ENCODE measurements around the gene GPR146. TPM values are rescaled to one million over a fixed set of nuclear protein-coding genes. Genes with fewer than 3 reads are reported as not detected.
"Not testable (repeated sequence)": the region's sequence is repeated elsewhere in the genome, so short reads cannot be mapped to it uniquely, and the experiment has no call there.

The GPR146 gene
- total RNA-seq, 1 donor from 2014 or later = 1.2 TPM

DNA sequence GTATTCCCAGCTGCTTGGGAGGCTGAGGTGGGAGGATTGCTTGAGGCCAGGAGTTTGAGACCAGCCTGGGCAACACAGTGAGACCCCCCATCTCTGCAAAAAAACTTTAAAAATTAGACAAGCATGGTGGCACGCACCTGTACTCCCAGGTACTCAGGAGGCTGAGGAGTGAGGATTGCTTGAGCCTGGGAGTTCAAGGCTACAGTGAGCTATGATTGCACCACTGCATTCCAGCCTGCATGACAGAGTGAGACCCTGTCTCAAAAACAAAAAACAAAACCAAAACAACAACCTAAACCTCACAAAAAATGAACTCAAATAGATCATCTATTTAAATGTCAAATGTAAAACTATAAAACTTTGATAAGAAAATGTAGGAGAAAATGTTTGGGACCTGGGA lies 4.1 kb upstream of the GPR146 start:
- H3K27me3 Mint-ChIP-seq; H3K4me3 Mint-ChIP-seq; H3K9me3 Mint-ChIP-seq; H3K27ac Mint-ChIP-seq; H3K36me3 Mint-ChIP-seq; DNase-seq (ENCODE audit: extremely low spot score, unreplicated experiment): not testable (repeated sequence)
- H3K4me1 Mint-ChIP-seq (ENCODE audit: unreplicated experiment) = peaks cover 36% of the 10 kb centered on the region

GRCh38 chr7:1040790-1041189 lies 3.6 kb upstream of the GPR146 start:
- H3K4me3 Mint-ChIP-seq = peak overlapping the region; percentile 85
- no peaks in the 10 kb centered on the region for H3K9me3 Mint-ChIP-seq
- H3K27ac Mint-ChIP-seq = peak overlapping the region; percentile 73
- peaks cover 42% of the 10 kb centered on the region for H3K4me1 Mint-ChIP-seq (ENCODE audit: unreplicated experiment)
- TF ChIP-seq, protein P1, sequence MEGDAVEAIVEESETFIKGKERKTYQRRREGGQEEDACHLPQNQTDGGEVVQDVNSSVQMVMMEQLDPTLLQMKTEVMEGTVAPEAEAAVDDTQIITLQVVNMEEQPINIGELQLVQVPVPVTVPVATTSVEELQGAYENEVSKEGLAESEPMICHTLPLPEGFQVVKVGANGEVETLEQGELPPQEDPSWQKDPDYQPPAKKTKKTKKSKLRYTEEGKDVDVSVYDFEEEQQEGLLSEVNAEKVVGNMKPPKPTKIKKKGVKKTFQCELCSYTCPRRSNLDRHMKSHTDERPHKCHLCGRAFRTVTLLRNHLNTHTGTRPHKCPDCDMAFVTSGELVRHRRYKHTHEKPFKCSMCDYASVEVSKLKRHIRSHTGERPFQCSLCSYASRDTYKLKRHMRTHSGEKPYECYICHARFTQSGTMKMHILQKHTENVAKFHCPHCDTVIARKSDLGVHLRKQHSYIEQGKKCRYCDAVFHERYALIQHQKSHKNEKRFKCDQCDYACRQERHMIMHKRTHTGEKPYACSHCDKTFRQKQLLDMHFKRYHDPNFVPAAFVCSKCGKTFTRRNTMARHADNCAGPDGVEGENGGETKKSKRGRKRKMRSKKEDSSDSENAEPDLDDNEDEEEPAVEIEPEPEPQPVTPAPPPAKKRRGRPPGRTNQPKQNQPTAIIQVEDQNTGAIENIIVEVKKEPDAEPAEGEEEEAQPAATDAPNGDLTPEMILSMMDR (conservative IDR thresholded peaks at IDR 0.05) = no peak
- DNase-seq (ENCODE audit: extremely low spot score, unreplicated experiment) = no peak
- H3K27me3 Mint-ChIP-seq = no peaks in the 10 kb centered on the region
- no peaks in the 10 kb centered on the region for H3K36me3 Mint-ChIP-seq

DNA sequence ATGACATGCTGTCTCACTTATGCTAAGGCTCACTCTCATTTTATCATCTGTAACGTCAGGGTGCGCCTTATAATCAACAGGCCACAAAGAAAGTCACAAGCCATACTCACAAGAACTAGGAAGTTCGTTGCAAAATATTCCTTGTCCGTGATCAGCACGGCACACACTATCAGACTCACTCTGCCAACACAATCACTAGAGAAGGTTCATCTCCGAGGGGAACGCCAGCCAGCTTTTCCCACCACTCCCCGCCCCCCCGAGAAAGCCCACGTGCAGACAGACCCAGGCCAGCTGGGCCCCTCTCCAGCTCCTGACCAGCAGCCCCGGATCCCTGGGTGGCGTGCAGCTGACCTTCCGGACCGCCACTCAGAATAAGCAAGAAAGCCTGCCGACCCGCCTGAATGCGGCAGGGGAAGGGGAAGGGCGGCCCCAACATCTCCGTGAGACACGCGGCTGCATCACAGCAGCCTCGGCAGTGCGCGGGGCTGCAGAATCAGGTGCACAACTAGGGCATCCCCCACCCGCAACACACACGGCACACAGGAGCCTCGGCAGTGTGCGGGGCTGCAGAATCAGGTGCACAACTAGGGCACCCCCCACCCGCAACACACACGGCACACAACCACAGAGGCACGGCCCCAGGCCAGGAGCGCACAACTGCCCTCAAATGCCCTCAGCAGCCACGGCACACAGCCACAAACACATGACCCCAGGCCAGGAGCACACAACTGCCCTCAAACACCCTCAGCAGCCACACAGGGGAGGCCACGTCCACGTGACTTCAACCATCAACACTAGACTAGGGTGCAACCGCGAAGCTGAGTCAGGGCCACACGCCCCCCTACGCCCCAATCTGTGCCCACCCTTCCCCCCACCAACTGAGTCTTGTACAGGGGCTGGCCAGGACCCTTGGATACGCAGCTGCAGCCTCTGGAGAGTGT lies 2.5 kb upstream of the GPR146 start:
- H3K4me1 Mint-ChIP-seq (ENCODE audit: unreplicated experiment) = peaks cover 50% of the 10 kb centered on the region
- TF ChIP-seq, protein P1 (conservative IDR thresholded peaks at IDR 0.05) = no peak
- peak overlapping the region; percentile 77 for H3K4me3 Mint-ChIP-seq
- DNase-seq (ENCODE audit: extremely low spot score, unreplicated experiment) = no peak
- H3K36me3 Mint-ChIP-seq = no peaks in the 10 kb centered on the region
- H3K27ac Mint-ChIP-seq = peak overlapping the region; percentile 58
- H3K27me3 Mint-ChIP-seq = no peaks in the 10 kb centered on the region
- H3K9me3 Mint-ChIP-seq = no peaks in the 10 kb centered on the region

- DNase-seq (ENCODE audit: extremely low spot score, unreplicated experiment) = no peak
- no peak overlapping the region for H3K27ac Mint-ChIP-seq
- no peaks in the 10 kb centered on the region for H3K36me3 Mint-ChIP-seq
- no peaks in the 10 kb centered on the region for H3K9me3 Mint-ChIP-seq
- no peak overlapping the region for H3K4me3 Mint-ChIP-seq
- H3K27me3 Mint-ChIP-seq = no peaks in the 10 kb centered on the region
- TF ChIP-seq, protein P1 (conservative IDR thresholded peaks at IDR 0.05) = no peak
- peaks cover 56% of the 10 kb centered on the region for H3K4me1 Mint-ChIP-seq (ENCODE audit: unreplicated experiment)
Observed at GRCh38 chr7:1042492-1042833, 1.9 kb upstream of the GPR146 start.

- Mint-ChIP-seq H3K27me3 (no peaks in the 10 kb centered on the region), H3K4me3 (peak overlapping the region; percentile 83), H3K9me3 (no peaks in the 10 kb centered on the region), H3K36me3 (no peaks in the 10 kb centered on the region), H3K4me1 (ENCODE audit: unreplicated experiment) (peaks cover 60% of the 10 kb centered on the region), H3K27ac (peak overlapping the region; percentile 92)
- DNase-seq (ENCODE audit: extremely low spot score, unreplicated experiment) = no peak
- TF ChIP-seq, protein P1 (conservative IDR thresholded peaks at IDR 0.05) = no peak
Observed at GRCh38 chr7:1043552-1044188, 676 bp upstream of the GPR146 start.
